NB4 (cell line): ENCODE measurements around the gene ADAM10.

Experiments
- MYC ChIP-seq: IDR thresholded peaks from 2 replicates; pipeline ENCODE4 v1.6.1; 2011; ENCODE audit warnings: low read depth, low read length
- POLR2A ChIP-seq: IDR thresholded peaks from 2 replicates; pipeline ENCODE4 v1.6.1; 2011; ENCODE audit warnings: mild to moderate bottlenecking; ENCODE audit not compliant: insufficient read length; ENCODE audit errors: extremely low read depth
- TF ChIP-seq, protein P1 (sequence below): IDR thresholded peaks from one replicate; pipeline ENCODE4 v1.5.1; 2012; ENCODE audit warnings: low read depth, low read length
- TF ChIP-seq, protein P2 (sequence below): IDR thresholded peaks from 2 replicates; pipeline ENCODE4 v1.6.1; 2011; ENCODE audit warnings: low read depth, low read length

DNA sequence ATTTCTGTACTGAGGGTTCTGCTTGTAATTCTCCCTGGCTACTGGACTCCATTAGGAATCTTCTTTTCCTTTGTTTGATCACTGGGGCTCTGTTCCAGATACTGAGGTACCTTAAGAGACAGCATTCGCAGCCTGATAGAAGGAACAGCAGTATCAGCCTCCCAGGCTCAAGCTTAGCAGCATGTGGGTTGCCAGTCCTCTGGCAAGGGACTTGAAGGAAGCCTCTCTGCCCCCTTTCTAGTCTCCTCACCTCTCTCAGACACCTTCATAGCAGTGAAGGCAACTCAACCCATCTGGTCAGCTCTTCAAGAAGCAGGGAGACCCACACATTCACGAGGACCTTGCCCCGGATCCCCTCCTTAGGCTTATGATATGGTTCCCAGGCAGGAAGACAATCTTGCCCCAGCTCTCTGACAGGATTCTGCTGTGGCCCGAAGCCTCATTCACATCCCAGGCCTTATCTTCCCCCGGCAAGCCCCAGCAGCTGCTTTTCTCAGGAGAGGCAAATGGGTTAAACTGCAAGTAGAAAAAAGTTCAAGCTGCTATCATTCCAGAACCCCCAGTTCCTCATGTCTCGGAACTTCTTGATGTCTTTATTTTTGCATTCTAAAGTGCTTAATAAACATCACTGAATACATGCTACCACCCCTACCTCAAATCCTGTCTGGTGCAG is 164.6 kb downstream of the ADAM10 start:
- TF ChIP-seq, protein P1, sequence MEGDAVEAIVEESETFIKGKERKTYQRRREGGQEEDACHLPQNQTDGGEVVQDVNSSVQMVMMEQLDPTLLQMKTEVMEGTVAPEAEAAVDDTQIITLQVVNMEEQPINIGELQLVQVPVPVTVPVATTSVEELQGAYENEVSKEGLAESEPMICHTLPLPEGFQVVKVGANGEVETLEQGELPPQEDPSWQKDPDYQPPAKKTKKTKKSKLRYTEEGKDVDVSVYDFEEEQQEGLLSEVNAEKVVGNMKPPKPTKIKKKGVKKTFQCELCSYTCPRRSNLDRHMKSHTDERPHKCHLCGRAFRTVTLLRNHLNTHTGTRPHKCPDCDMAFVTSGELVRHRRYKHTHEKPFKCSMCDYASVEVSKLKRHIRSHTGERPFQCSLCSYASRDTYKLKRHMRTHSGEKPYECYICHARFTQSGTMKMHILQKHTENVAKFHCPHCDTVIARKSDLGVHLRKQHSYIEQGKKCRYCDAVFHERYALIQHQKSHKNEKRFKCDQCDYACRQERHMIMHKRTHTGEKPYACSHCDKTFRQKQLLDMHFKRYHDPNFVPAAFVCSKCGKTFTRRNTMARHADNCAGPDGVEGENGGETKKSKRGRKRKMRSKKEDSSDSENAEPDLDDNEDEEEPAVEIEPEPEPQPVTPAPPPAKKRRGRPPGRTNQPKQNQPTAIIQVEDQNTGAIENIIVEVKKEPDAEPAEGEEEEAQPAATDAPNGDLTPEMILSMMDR: no peak
- TF ChIP-seq, protein P2, sequence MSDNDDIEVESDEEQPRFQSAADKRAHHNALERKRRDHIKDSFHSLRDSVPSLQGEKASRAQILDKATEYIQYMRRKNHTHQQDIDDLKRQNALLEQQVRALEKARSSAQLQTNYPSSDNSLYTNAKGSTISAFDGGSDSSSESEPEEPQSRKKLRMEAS: no peak
- no peak for TF ChIP-seq POLR2A
- no peak for TF ChIP-seq MYC
